GM19452 (cell line): Measurements from ENCODE around the gene ASPN.

Experiments
- ATAC-seq: cut with Tn5 transposase; IDR thresholded peaks from one replicate; pipeline ENCODE4 v1.9.1; 2021; ENCODE audit not compliant: unreplicated experiment

ASPN gene

GRCh38 chr9:92506184-92506857 is 24.0 kb upstream of the ASPN start:
- no peak for ATAC-seq

DNA sequence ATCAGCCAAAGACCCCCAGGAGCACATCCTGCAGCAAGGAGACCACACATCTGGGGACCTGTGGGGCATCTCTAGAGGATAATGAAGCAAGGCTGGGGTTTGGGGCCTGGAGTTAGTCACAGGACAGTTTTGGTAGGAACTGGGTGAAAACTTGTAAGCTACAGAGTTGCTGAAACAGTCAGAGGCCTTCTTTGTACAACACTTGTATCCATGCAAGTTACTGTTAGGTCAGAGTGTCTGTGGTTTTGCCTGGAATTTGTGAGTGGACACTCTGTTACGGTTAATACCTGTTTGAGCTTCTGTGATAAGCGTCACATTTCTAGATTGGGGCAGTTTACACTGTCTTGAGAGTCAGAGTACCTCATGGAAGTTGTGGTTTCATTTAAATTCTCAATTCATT is 22.6 kb upstream of the ASPN start:
- no peak for ATAC-seq

DNA sequence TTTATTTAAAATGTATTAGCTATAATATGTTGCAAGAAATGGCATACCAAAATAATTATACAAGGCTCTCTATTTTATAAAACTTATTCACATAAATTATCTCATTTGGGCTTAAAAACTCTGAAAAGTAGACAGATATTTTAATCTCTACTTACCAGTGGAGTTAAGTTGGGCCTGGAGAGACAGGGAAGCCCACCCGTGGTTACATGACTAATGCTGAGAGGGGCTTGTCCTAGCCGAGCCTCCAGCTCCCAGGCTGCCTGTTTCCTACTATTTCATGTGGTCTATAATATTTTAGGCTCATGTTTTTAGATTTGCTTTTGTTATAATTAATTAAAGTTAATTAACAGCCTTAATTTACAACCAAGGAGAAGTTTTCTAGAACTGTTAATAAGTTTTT is 20.9 kb upstream of the ASPN start:
- no peak for ATAC-seq

DNA sequence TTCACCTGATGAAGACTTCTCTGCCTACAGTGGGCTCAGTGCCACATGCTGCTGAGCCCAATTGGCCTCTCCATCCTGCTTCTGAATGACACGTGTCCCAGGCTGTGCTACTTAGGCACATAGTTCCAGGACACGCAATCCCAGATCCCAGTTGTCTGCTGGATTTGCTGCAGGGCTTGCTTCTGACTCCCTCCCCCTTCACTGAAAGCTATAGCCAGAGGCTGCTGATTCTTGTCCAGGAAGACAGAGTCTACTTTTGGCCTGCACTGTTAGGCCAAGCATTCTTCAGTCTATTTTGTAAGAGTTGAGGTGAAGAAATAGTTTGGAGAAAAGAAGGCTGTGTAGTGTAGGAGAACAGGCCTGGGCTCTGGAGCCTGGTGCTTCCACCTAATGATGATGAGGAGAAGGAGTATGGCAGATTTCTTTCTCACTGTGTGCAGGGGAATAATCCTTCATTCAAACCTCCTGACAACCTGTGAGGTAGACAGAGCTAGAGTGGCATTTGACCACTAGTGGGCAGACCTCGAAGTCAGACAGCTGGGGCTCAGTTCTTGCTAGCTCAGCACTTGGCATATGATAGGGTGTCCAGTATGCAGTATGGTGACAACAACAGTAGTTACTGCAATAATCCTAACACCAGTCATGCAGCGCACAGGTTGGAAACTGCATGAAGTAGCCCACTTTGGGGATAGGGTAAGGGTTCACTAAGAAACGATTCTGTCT is 19.5 kb upstream of the ASPN start:
- no peak for ATAC-seq

DNA sequence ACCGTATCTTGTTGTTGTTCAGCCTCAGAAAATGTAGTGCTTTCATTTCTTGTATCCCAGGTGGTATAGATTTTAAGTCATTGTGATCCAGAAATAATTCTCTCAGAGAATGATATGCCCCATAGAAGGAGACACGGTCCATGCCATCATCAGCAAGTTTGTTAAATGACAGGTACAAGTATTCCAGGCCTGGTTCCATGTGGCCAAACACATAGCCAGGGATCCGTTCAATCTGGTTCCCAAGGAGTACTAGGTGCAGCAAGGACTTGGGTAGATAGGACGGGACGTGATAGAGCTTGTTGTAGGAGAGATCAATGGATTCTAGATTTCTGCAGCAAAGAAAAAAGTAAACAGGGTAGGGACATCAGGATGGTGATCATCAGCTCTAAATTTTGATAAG is 18.4 kb upstream of the ASPN start:
- ATAC-seq, result no peak

GRCh38 chr9:92499701-92500100 is 17.4 kb upstream of the ASPN start:
- ATAC-seq, result no peak

GRCh38 chr9:92496396-92497176 is 14.3 kb upstream of the ASPN start:
- no peak for ATAC-seq

GRCh38 chr9:92494856-92495255 is 12.6 kb upstream of the ASPN start:
- ATAC-seq, result no peak

DNA sequence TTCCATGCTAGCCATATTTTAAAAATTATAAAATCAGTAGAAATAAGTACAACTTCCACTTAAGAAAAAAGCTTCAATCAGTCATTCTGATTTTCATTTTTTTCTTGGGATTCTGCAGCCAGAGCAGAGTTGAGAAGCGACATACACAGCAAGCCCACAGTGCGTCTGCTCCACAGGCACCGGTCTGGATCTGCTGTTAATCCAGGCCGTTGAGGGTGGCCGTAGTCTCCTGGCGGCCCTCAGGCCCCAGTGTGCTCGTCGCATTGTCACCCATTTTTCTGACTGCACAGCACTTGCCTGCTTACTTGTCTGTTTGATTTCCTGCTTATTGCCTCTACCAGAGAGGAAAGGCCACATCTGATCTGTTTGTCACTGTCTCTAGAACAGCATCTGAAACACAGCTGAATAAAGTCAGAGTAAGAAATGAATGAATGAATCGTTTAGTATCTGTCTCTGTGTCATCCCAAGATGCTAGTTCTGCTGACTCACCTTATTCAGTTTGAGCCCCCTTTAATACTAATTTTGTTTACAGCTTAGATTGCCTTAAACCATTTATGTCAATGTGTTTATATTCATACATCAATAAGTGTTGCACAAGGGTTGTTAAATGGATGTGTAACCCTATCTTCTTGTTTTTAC is 11.6 kb upstream of the ASPN start:
- no peak for ATAC-seq

GRCh38 chr9:92492781-92493401 is 10.6 kb upstream of the ASPN start:
- ATAC-seq, result no peak

GRCh38 chr9:92488681-92489550 is 6.6 kb upstream of the ASPN start:
- no peak for ATAC-seq

- no peak for ATAC-seq
Observed at GRCh38 chr9:92486371-92486770, 4.1 kb upstream of the ASPN start.

DNA sequence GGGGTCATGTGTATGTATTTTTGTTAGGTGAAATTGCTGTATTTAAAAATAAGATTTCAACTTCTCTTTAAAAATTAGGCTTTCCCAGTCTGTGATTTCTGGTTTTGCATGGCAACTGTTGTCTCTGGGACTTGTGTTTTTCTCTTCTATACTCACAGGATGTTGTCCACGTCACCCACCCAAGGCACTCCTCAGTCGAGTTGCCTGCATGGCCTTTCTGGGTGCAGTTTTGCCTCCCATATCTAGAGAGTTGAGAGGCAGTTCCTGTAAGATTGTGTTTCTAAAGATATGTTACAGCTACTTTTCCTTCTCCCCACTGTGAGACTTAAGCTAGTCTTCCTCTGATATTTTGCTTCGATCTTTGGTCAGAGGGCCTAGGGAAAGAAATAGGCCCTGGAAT is 2.3 kb upstream of the ASPN start:
- no peak for ATAC-seq

DNA sequence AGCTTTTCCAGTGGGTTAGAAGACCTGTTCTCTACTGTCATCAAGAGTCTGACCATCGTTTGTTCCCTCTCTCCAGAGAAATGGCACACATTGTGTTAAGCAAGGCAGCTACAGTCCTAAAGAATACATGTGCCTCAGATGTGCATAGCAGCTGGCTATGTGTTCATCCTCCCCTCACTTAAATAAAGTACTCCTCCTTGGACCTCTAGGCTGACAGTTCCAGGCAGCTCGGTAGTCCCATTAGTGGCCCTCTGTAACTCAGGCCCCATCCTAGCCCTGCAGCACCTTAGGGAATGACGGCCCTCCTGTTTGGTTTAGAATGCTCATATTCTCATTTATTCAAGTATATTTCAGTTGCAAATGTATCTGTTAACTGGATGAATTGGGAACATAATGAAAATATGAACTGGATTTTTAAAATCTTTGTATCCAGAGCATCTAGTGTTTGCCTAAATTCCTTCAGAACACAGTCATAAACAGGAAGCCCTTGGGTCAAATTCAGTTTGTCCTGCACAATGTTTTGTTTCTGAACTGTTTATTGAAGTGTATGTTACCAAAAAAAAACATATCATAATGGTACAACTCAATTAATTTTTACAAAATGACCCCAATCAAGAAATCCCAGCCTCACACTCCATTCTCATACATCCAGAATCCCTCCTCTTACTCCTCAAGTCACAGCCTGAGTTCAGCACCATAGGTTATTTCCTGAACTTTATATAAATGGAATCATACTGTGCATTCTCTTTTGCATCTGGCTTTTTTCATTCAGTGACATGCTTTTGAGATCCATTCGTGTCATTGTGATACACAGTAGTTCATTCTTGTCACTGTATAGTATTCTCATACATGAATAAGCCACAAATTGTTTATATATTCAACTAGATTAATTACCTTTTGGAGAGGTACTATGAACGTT is 1.6 kb upstream of the ASPN start:
- no peak for ATAC-seq

- ATAC-seq, result no peak
Observed at GRCh38 chr9:92482805-92483204, 499 bp upstream of the ASPN start.

- ATAC-seq, result no peak
Observed at GRCh38 chr9:92480986-92481633, 1.2 kb downstream of the ASPN start.

GRCh38 chr9:92480291-92480771 is 2.0 kb downstream of the ASPN start:
- no peak for ATAC-seq

GRCh38 chr9:92479346-92479745 is 3.0 kb downstream of the ASPN start:
- no peak for ATAC-seq
